H1 (cell line): Measurements from ENCODE around the gene C19orf25. TPM values are rescaled to one million over a fixed set of nuclear protein-coding genes. Genes with fewer than 3 reads are reported as not detected.

Source experiments
- BCL11A ChIP-seq, 2 experiments: IDR thresholded peaks; one replicate each; pipeline ENCODE4 v1.6.1; 2011; ENCODE audit warnings: low read depth in 2 of 2, low read length in 2 of 2, mild to moderate bottlenecking in 2 of 2
- CHD7 ChIP-seq: fragments of 300-600 bp; sonication (generic); IDR thresholded peaks from 2 replicates; pipeline ENCODE4 v1.7.1; 2012; ENCODE audit warnings: low read length, moderate library complexity, mild to moderate bottlenecking, inconsistent platforms; ENCODE audit not compliant: insufficient replicate concordance
- CTBP2 ChIP-seq: IDR thresholded peaks from 2 replicates; pipeline ENCODE4 v1.7.0; 2011; ENCODE audit warnings: borderline replicate concordance, mild to moderate bottlenecking, moderate library complexity, mixed read lengths, low read length; ENCODE audit not compliant: insufficient read depth, insufficient read length
- EZH2 ChIP-seq: fragments of 200-600 bp; sonication (generic); IDR thresholded peaks from 2 replicates; pipeline ENCODE4 v1.7.1; 2012; ENCODE audit warnings: low read depth, mild to moderate bottlenecking, moderate library complexity, low read length, inconsistent platforms; ENCODE audit not compliant: severe bottlenecking
- JUN ChIP-seq: IDR thresholded peaks from 2 replicates; pipeline ENCODE4 v1.6.1; 2011; ENCODE audit warnings: low read depth, mild to moderate bottlenecking, improper control_type of control experiment, low read length
- NRF1 ChIP-seq: IDR thresholded peaks from 2 replicates; pipeline ENCODE4 v1.6.1; 2011; ENCODE audit warnings: mild to moderate bottlenecking, low read depth, low read length, improper control_type of control experiment
- SUZ12 ChIP-seq: fragments of 200-600 bp; sonication (generic); IDR thresholded peaks from 2 replicates; pipeline ENCODE4 v1.6.1; 2012; ENCODE audit warnings: mild to moderate bottlenecking, inconsistent platforms, low read length, moderate library complexity, mixed read lengths
- USF2 ChIP-seq: IDR thresholded peaks from 2 replicates; pipeline ENCODE4 v1.6.1; 2011; ENCODE audit warnings: low read length, improper control_type of control experiment
- polyA plus RNA-seq, 7 experiments: library from polyadenylated mRNA; depleted of rRNA in 3 of 7; stranded (reverse) in 5 of 7; unstranded in 2 of 7; fragments of >200 nt in 5 of 7; fragments of 200-250 nt in 2 of 7; gene quantifications; 1 replicate in 5 of 7; 2 replicates in 1 of 7; 4 replicates in 1 of 7; pipeline versions ENCODE4 v1.2.1 to v1.2.3, GENCODE V29; 2011 to 2013; ENCODE audit warnings: missing spikeins in 2 of 7, mixed read lengths in 2 of 7
- total RNA-seq: library from RNA; stranded (reverse); fragmentation: NEBNext Ultra II Directional; extraction: Animal tissue kit (Norgen Biotek cat#: 25700); gene quantifications from 2 replicates; pipeline ENCODE4 v1.2.1, GENCODE V29; 2021

C19orf25 gene
- total and polyA plus RNA-seq, 2 of the 8 experiments (the other 6 are each of a cell fraction or from before 2014, with no cell fraction given) = 41.3 to 67.4 TPM

- TF ChIP-seq EZH2 (no peak), JUN (no peak), BCL11A (IDR thresholded peaks at IDR 0.05; ENCODE audit: low read depth in 2 of 2, low read length in 2 of 2) (no peak), USF2 (no peak), NRF1 (peak; percentile 36; the same call in 1 of the 2 replicates), CHD7 (no peak), CTBP2 (no peak), SUZ12 (no peak)
- TF ChIP-seq, all 59 proteins: peak for 2
Observed at GRCh38 chr19:1445932-1446712, 32.9 kb downstream of the C19orf25 start (continued).
